ENCODE measurements around the gene FUS. TPM values are rescaled to one million over a fixed set of nuclear protein-coding genes. Genes with fewer than 3 reads are reported as not detected.

FUS gene
- total RNA-seq, 4 donors from 2014 or later = 12.5 to 69.9 (median 40.0) TPM

DNA sequence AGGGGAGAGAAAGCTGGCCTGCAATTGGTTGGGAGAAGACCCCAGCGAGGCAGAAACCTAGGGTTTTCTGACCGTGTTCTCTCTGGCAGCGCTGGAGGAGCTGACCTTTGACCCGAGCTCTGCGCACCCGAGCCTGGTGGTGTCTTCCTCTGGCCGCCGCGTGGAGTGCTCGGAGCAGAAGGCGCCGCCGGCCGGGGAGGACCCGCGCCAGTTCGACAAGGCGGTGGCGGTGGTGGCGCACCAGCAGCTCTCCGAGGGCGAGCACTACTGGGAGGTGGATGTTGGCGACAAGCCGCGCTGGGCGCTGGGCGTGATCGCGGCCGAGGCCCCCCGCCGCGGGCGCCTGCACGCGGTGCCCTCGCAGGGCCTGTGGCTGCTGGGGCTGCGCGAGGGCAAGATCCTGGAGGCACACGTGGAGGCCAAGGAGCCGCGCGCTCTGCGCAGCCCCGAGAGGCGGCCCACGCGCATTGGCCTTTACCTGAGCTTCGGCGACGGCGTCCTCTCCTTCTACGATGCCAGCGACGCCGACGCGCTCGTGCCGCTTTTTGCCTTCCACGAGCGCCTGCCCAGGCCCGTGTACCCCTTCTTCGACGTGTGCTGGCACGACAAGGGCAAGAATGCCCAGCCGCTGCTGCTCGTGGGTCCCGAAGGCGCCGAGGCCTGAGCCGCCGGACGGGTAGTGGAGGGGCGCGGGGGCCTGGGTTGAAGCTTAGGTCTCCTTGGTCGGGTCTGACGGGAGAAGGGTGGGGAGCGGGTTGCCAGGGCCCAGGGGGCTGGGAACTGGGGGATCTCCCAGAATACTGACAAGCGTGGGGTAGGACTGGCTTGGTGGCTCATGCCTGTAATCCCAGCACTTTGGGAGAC lies 44.4 kb downstream of the FUS start:
- no peak for TF ChIP-seq EP300 (IDR thresholded peaks at IDR 0.05)
- no peak for ATAC-seq
- Histone ChIP-seq H3K27me3 (peaks cover 38% of the 10 kb centered on the region), H3K4me1 (no peaks in the 10 kb centered on the region), H3K27ac (no peak overlapping the region), H3K4me3 (no peak overlapping the region), H3K36me3 (no peaks in the 10 kb centered on the region), H3K9me3 (no peaks in the 10 kb centered on the region)
- WGBS, 2 donors (ENCODE audit: low coverage in 1 of 2) = 88 to 96% methylated on average over 4 to 21 of the region's 80 CpGs

DNA sequence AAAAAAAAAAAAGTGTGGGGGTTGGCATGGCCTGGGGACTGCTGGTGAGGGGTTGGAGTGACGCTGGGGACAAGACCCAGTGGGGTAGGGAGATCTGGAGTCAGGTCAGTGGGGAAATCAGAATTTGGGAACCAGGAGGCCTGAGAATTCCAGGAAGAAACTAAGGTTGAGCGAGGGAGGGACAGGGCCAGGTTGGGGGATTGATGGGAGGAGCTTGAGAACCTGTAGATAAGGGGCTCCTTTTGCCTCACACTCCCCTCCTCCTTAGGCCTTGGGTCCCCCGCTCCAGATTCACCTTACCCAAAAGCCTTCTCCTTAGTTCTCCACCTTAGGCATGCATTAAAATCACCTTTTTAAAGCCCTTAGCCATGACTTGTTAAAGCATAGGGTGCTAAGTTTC lies 45.3 kb downstream of the FUS start:
- ATAC-seq = no peak
- peaks cover 33% of the 10 kb centered on the region for H3K27me3 ChIP-seq
- no peaks in the 10 kb centered on the region for H3K9me3 ChIP-seq
- no peak overlapping the region for H3K4me3 ChIP-seq
- 96 to 100% methylated on average over 1 to 3 of the region's 3 CpGs for WGBS, 2 donors (ENCODE audit: low coverage in 1 of 2)
- TF ChIP-seq POLR2AphosphoS5 (IDR thresholded peaks at IDR 0.05) (no peak), EP300 (IDR thresholded peaks at IDR 0.05) (no peak)
- TF ChIP-seq, protein P1, sequence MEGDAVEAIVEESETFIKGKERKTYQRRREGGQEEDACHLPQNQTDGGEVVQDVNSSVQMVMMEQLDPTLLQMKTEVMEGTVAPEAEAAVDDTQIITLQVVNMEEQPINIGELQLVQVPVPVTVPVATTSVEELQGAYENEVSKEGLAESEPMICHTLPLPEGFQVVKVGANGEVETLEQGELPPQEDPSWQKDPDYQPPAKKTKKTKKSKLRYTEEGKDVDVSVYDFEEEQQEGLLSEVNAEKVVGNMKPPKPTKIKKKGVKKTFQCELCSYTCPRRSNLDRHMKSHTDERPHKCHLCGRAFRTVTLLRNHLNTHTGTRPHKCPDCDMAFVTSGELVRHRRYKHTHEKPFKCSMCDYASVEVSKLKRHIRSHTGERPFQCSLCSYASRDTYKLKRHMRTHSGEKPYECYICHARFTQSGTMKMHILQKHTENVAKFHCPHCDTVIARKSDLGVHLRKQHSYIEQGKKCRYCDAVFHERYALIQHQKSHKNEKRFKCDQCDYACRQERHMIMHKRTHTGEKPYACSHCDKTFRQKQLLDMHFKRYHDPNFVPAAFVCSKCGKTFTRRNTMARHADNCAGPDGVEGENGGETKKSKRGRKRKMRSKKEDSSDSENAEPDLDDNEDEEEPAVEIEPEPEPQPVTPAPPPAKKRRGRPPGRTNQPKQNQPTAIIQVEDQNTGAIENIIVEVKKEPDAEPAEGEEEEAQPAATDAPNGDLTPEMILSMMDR (IDR thresholded peaks at IDR 0.05) = no peak
- no peaks in the 10 kb centered on the region for H3K36me3 ChIP-seq
- H3K27ac ChIP-seq = no peak overlapping the region
- H3K4me1 ChIP-seq = no peaks in the 10 kb centered on the region

DNA sequence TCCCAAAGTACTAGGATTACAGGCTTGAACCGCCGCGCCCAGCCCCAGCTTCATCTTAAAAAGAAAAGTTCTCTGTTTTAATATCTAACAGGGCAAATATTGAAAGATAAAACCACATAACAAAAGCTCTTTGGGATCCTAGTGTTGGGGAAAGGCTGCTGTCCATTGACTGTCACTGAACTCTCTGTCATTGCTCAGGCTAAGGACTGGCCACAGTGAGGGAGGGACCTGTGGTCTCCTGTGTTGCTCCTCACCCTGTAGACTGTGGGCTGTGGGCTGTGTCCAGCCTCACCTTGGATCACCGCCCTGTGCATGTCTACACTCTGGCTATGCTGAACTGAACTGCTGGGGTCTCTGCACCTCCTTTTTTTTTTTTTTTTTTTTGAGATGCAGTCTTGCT lies 48.3 kb downstream of the FUS start:
- ATAC-seq = no peak
- no peak overlapping the region for H3K27ac ChIP-seq
- TF ChIP-seq POLR2AphosphoS5 (IDR thresholded peaks at IDR 0.05) (no peak), POLR2A (IDR thresholded peaks at IDR 0.05) (no peak), EP300 (IDR thresholded peaks at IDR 0.05) (no peak)
- TF ChIP-seq, protein P1 (IDR thresholded peaks at IDR 0.05) = no peak
- H3K4me3 ChIP-seq = no peak overlapping the region
- H3K27me3 ChIP-seq = peaks cover 9% of the 10 kb centered on the region
- H3K9me3 ChIP-seq = no peaks in the 10 kb centered on the region
- 96 to 100% methylated on average over 1 to 4 of the region's 4 CpGs for WGBS, 2 donors (ENCODE audit: low coverage in 1 of 2)
- no peaks in the 10 kb centered on the region for H3K36me3 ChIP-seq
- no peaks in the 10 kb centered on the region for H3K4me1 ChIP-seq

DNA sequence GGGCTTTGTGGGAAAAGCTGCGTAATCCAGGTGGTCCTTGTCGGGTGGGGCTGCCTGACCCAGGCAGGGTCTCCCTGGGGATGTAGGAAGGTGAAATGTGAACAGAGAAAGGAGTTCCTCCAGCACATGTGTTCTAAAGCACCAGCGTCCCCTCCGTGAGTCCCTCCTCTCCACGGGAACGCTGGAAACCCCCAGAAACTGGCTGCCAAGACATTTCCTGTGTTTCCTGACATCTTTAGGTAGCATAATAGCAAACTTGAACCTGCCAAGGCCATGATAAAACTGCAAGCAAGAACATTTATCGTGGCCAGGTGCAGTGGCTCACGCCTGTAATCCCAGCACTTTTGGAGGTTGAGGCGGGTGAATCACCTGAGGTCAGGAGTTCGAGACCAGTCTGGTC lies 49.6 kb downstream of the FUS start:
- no peak overlapping the region for H3K4me3 ChIP-seq
- 50 to 60% methylated on average over 1 to 8 of the region's 10 CpGs for WGBS, 2 donors (ENCODE audit: low coverage in 1 of 2)
- no peak overlapping the region for H3K27ac ChIP-seq
- ATAC-seq = no peak
- H3K9me3 ChIP-seq = no peaks in the 10 kb centered on the region
- H3K27me3 ChIP-seq = peaks cover 7% of the 10 kb centered on the region
- no peaks in the 10 kb centered on the region for H3K4me1 ChIP-seq
- TF ChIP-seq, protein P1 (IDR thresholded peaks at IDR 0.05) = no peak
- TF ChIP-seq EP300 (IDR thresholded peaks at IDR 0.05) = no peak
- TF ChIP-seq POLR2A (IDR thresholded peaks at IDR 0.05) = no peak
- no peak for TF ChIP-seq POLR2AphosphoS5 (IDR thresholded peaks at IDR 0.05)
- H3K36me3 ChIP-seq = no peaks in the 10 kb centered on the region

DNA sequence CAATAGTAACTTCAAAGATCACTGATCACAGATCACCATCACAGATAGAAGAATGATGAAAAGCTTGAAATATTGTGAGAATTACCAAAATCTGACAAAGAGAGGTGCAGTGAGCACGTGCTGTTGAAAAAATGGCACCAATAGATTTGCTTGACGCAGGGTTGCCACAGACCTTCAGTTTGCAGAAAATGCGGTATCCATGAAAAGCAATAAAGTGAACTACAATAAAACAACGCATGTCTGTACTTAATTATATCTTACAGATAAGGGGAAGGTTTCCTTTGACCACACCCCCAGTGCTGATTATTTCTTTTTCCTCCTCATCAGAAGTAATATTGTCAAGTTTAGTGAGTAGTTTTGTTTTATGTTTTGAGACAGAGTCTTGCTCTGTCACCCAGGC lies 58.1 kb downstream of the FUS start:
- ATAC-seq = no peak
- H3K27me3 ChIP-seq = peaks cover 8% of the 10 kb centered on the region
- WGBS, 2 donors (ENCODE audit: low coverage in 1 of 2) = 82 to 94% methylated on average over 4 of the region's 4 CpGs
- H3K27ac ChIP-seq = no peak overlapping the region
- H3K9me3 ChIP-seq = peaks cover 0 to 15% (median 0%) of the 10 kb centered on the region in 3 donors
- H3K36me3 ChIP-seq = no peaks in the 10 kb centered on the region
- no peak overlapping the region for H3K4me3 ChIP-seq
- no peaks in the 10 kb centered on the region for H3K4me1 ChIP-seq
- TF ChIP-seq EP300 (IDR thresholded peaks at IDR 0.05) (no peak), POLR2A (IDR thresholded peaks at IDR 0.05) (no peak)
- TF ChIP-seq, protein P1 (IDR thresholded peaks at IDR 0.05) = no peak

Small RNA genes within 50 kb of the gene (small RNA-seq; reads per million reads assigned to genes)
- 0 reads per million in 4 donors for gene AC009088.4
- 0 reads per million in 4 donors for gene NDUFA3P6

Other genes with a start within 250 kb of the FUS start
- 10 to 100 TPM; 23.7 to 51.5 (median 40.0) TPM for gene ORAI3, start 231.1 kb upstream of the FUS start, total RNA-seq
- gene SETD1A, start 222.4 kb upstream of the FUS start, total RNA-seq = 10 to 100 TPM in 2 of 4 donors, 1 to 10 TPM in 2; 5.5 to 12.9 (median 10.1) TPM
- gene HSD3B7, start 194.9 kb upstream of the FUS start, total RNA-seq = 10 to 100 TPM; 10.1 to 26.2 (median 16.0) TPM
- 1 to 10 TPM in 2 of 4 donors, under 1 TPM in 1, not detected in 1; 0.54 to 3.3 (median 1.9) TPM for gene STX1B, start 169.5 kb upstream of the FUS start, total RNA-seq
- 10 to 100 TPM; 32.2 to 40.6 (median 37.2) TPM for gene STX4, start 146.6 kb upstream of the FUS start, total RNA-seq
- gene ZNF668, start 105.9 kb upstream of the FUS start, total RNA-seq = 10 to 100 TPM in 3 of 4 donors, 1 to 10 TPM in 1; 8.6 to 22.5 (median 12.6) TPM
- gene ZNF646, start 105.7 kb upstream of the FUS start, total RNA-seq = 10 to 100 TPM; 10.9 to 16.9 (median 13.6) TPM
- 1 to 10 TPM in 3 of 4 donors, under 1 TPM in 1; 0.25 to 4.4 (median 2.6) TPM for gene PRSS53, start 91.2 kb upstream of the FUS start, total RNA-seq
- 100 to 1,000 TPM in 3 of 4 donors, 10 to 100 TPM in 1; 93.6 to 119 (median 107) TPM for gene VKORC1, start 85.3 kb upstream of the FUS start, total RNA-seq
- 10 to 100 TPM; 26.5 to 70.2 (median 39.8) TPM for gene BCKDK, start 71.8 kb upstream of the FUS start, total RNA-seq
- gene KAT8, start 62.5 kb upstream of the FUS start, total RNA-seq = 10 to 100 TPM; 65.6 to 81.4 (median 72.3) TPM
- 1 to 10 TPM in 1 of 4 donors, not detected in 3; 4.1 TPM for gene PRSS8, start 44.4 kb upstream of the FUS start, total RNA-seq
- 10 to 100 TPM in 1 of 4 donors, 1 to 10 TPM in 2, under 1 TPM in 1; 0.17 to 15.3 (median 3.7) TPM for gene PRSS36, start 30.1 kb upstream of the FUS start, total RNA-seq
- 10 to 100 TPM in 2 of 4 donors, 1 to 10 TPM in 2; 3.9 to 21.8 (median 11.3) TPM for gene PYCARD, start 22.6 kb downstream of the FUS start, total RNA-seq
- gene TRIM72, start 34.0 kb downstream of the FUS start, total RNA-seq = under 1 TPM in 2 of 4 donors, not detected in 2; under 0.01 to 0.08 TPM
- under 1 TPM in 1 of 4 donors, not detected in 3; 0.93 TPM for gene PYDC1, start 37.0 kb downstream of the FUS start, total RNA-seq
- 10 to 100 TPM in 2 of 4 donors, 1 to 10 TPM in 2; 5.4 to 21.4 (median 12.7) TPM for gene ITGAM, start 79.8 kb downstream of the FUS start, total RNA-seq
- gene ITGAX, start 175.0 kb downstream of the FUS start, total RNA-seq = 1 to 10 TPM; 1.2 to 7.5 (median 2.4) TPM
- under 1 TPM in 1 of 4 donors, not detected in 3; 0.27 TPM for gene ITGAD, start 213.2 kb downstream of the FUS start, total RNA-seq
- not detected for gene COX6A2, start 248.2 kb downstream of the FUS start, total RNA-seq

All from gastroesophageal sphincter (tissue), 4 donors.